GM19463 (cell line): Measurements from ENCODE around the gene TMCO4.
"Not testable (repeated sequence)": the region's sequence is repeated elsewhere in the genome, so short reads cannot be mapped to it uniquely, and the experiment has no call there.

ENCODE experiments used
- ATAC-seq: cut with Tn5 transposase; IDR thresholded peaks from one replicate; pipeline ENCODE4 v1.9.1; 2021; ENCODE audit warnings: mild to moderate bottlenecking, moderate library complexity; ENCODE audit not compliant: unreplicated experiment

TMCO4 gene

GRCh38 chr1:19643602-19644394, 155.9 kb downstream of the TMCO4 start, which contains the start of gene NBL1:
NBL1 (plus strand) TSS chr1:19644311; CDS start chr1:19655031, 10,720 bp downstream.
- ATAC-seq = no peak

GRCh38 chr1:19643121-19643520, 156.6 kb downstream of the TMCO4 start:
- no peak for ATAC-seq

GRCh38 chr1:19640363-19641316, 159.1 kb downstream of the TMCO4 start:
- no peak for ATAC-seq

GRCh38 chr1:19639999-19640362, 159.7 kb downstream of the TMCO4 start:
- ATAC-seq = no peak

- ATAC-seq = not testable (repeated sequence)
Observed at GRCh38 chr1:19639228-19639627, 160.5 kb downstream of the TMCO4 start.

DNA sequence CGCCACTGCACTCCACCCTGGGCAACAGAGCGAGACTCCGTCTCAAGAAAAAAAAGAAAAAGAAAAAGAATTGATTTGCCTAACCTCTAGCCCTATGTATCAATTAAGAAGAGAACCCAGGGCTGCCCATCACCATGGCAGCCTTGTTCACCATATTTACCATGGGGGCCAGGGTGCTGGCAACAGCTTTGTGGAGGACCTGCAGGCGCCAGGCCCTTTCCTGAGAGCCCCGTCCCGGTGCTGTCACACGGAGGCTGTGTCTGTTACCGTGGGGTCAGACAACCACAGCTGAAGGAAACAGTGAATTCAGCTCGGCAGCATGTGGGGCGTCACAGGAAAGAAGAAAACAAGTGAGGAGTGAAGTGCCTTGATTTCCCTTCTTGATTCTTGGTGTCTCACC, 162.1 kb downstream of the TMCO4 start:
- ATAC-seq = no peak

- ATAC-seq = not testable (repeated sequence)
Observed at GRCh38 chr1:19636749-19637148, 163.0 kb downstream of the TMCO4 start.

DNA sequence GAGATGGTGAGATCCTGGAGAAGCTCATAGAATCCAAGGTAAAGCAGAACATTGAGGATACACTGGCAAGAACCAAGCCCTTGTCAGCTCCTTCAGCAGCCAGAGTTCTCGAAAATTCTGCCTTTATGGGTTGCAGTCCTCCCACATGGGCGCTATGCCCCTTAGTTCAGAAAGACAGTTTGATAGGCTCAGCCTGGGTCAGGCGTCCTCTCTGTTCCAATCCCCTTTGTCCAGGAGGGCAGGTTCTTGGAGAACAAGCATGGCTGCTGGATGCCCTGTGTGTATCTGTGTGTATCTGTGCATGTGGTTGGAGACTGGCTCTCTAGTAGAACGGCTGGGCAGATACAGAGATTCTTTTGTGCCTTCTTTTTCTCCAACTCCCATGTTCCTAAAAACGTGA, 163.7 kb downstream of the TMCO4 start:
- no peak for ATAC-seq

GRCh38 chr1:19635646-19636045, 164.1 kb downstream of the TMCO4 start:
- no peak for ATAC-seq

GRCh38 chr1:19635064-19635463, 164.7 kb downstream of the TMCO4 start:
- not testable (repeated sequence) for ATAC-seq

DNA sequence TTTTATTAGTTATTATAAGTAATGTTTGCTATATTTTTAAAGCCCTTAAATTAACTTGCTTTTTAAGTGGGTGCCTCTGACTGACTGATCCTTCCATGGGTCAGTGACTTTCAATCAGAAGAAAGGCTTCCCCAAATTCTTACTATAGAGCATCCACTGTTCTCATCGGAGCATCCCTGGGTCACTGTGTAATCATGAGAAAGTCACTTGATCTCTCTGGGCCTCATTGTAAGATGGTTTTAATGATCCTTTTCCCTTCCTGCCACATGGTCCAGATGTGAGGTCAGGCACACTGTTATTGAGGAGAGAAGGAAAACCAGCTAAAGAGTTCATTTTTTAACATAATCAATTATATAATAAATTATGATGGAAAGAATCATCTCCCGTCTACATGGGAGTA, 166.6 kb downstream of the TMCO4 start:
- no peak for ATAC-seq
